MCF 10A (cell line): ENCODE results near the gene ADCY4. TPM values are rescaled to one million over a fixed set of nuclear protein-coding genes. Genes with fewer than 3 reads are reported as not detected.

Experiments
- BruUV-seq: library from RNA; stranded (reverse); fragments of 400-500 nt; replicated peaks from 2 replicates; lab custom pipeline; 2021; lab: Mats Ljungman, UMichigan
- CTCF ChIA-PET: fragments of 300-600 bp; sonication (Branson Sonifier 250); formaldehyde crosslinking; extraction: SDS; loops from one replicate; lab custom pipeline; 2021; ENCODE audit warnings: antibody characterized with exemption, inconsistent platforms; lab: Yijun Ruan, JAX
- POLR2A ChIA-PET: fragments of 300-600, 350-650 bp; sonication (Branson Sonifier 250); formaldehyde crosslinking; extraction: SDS; loops from one replicate; lab custom pipeline; 2020; ENCODE audit warnings: antibody characterized with exemption, inconsistent platforms; lab: Yijun Ruan, JAX
- DNase-seq: peaks from one replicate; pipeline ENCODE4 v3.0.0-alpha.2; 2018; ENCODE audit not compliant: unreplicated experiment
- H3K27ac Mint-ChIP-seq: one replicate; pipeline ENCODE4 v1.8.0; 2022; ENCODE audit warnings: mild to moderate bottlenecking, low read depth, mixed read lengths; ENCODE audit not compliant: unreplicated experiment
- H3K27me3 Mint-ChIP-seq: one replicate; pipeline ENCODE4 v1.8.0; 2022; ENCODE audit warnings: mixed read lengths; ENCODE audit not compliant: insufficient read depth, unreplicated experiment
- H3K36me3 Mint-ChIP-seq: one replicate; pipeline ENCODE4 v1.8.0; 2022; ENCODE audit warnings: mild to moderate bottlenecking, moderate library complexity, mixed read lengths; ENCODE audit not compliant: insufficient read depth, unreplicated experiment
- H3K4me1 Mint-ChIP-seq: one replicate; pipeline ENCODE4 v1.8.0; 2022; ENCODE audit warnings: mixed read lengths; ENCODE audit not compliant: insufficient read depth, unreplicated experiment
- H3K4me3 Mint-ChIP-seq: one replicate; pipeline ENCODE4 v1.8.0; 2022; ENCODE audit warnings: mild to moderate bottlenecking, moderate library complexity, mixed read lengths; ENCODE audit not compliant: unreplicated experiment
- H3K9me3 Mint-ChIP-seq: one replicate; pipeline ENCODE4 v1.8.0; 2022; ENCODE audit warnings: mixed read lengths; ENCODE audit not compliant: unreplicated experiment
- CTCF ChIP-seq: fragments of 200-600 bp; IDR thresholded peaks from one replicate; pipeline ENCODE4 v1.8.0; 2022; ENCODE audit warnings: antibody characterized with exemption, mild to moderate bottlenecking; ENCODE audit not compliant: unreplicated experiment
- intact Hi-C: fragments of 100-400 bp; cut with micrococcal nuclease; formaldehyde crosslinking; loops from 2 replicates; pipeline ENCODE4 v1.14.1; 2022
- total RNA-seq: library from RNA; stranded (reverse); gene quantifications from 2 replicates; pipeline ENCODE4 v1.2.3, GENCODE V29; 2022

Gene ADCY4
- total RNA-seq, 1 experiment from 2014 or later: not detected

- ChIA-PET POLR2A (interaction anchor here (0.7 kb wide), 1 partner anchor 70 kb away, joined by 3 read pairs; the partner anchor contains the start of gene LTB4R), CTCF (interaction anchor here (0.7 to 2.3 kb wide), 5 partner anchors 16 to 1834 kb away, joined by 3 to 7 read pairs (median 3); no protein-coding TSS in a partner anchor)
- Mint-ChIP-seq H3K9me3 (no peaks in the 10 kb centered on the region), H3K4me3 (no peak overlapping the region), H3K27ac (no peak overlapping the region), H3K27me3 (peaks cover 13% of the 10 kb centered on the region), H3K36me3 (no peaks in the 10 kb centered on the region), H3K4me1 (no peaks in the 10 kb centered on the region)
- no TSS peak for BruUV-seq
- no peak for DNase-seq
- no peak for TF ChIP-seq CTCF
- intact Hi-C loops: no loop called here
Observed at GRCh38 chr14:24381363-24382063, 46.6 kb upstream of the ADCY4 start.

GRCh38 chr14:24379907-24380730 is 45.2 kb upstream of the ADCY4 start:
- Mint-ChIP-seq H3K27me3 (peaks cover 13% of the 10 kb centered on the region), H3K27ac (no peak overlapping the region), H3K4me1 (no peaks in the 10 kb centered on the region), H3K4me3 (no peak overlapping the region), H3K36me3 (no peaks in the 10 kb centered on the region), H3K9me3 (no peaks in the 10 kb centered on the region)
- BruUV-seq: no TSS peak
- intact Hi-C loops: no loop called here
- TF ChIP-seq CTCF: no peak
- ChIA-PET CTCF (interaction anchor here (0.8 to 4.5 kb wide), 7 partner anchors 10 to 57 kb away, joined by 3 to 27 read pairs (median 3); partner anchors contain the start of genes ADCY4, KHNYN and NFATC4), POLR2A (interaction anchor here (1.1 to 3.1 kb wide), 6 partner anchors 9 to 49 kb away, joined by 3 to 12 read pairs (median 4); partner anchors contain the start of genes CBLN3 and KHNYN)
- DNase-seq: no peak

- no peaks in the 10 kb centered on the region for H3K9me3 Mint-ChIP-seq
- intact Hi-C loops: no loop called here
- BruUV-seq: no TSS peak
- peaks cover 8% of the 10 kb centered on the region for H3K27me3 Mint-ChIP-seq
- H3K4me3 Mint-ChIP-seq: no peak overlapping the region
- POLR2A ChIA-PET: interaction anchor here (0.9 to 3.1 kb wide), 6 partner anchors 17 to 50 kb away, joined by 3 to 12 read pairs (median 4); partner anchors contain the start of genes CBLN3 and KHNYN
- H3K36me3 Mint-ChIP-seq: no peaks in the 10 kb centered on the region
- CTCF ChIA-PET: interaction anchor here (0.6 to 4.5 kb wide), 11 partner anchors 11 to 141 kb away, joined by 3 to 27 read pairs (median 3); partner anchors contain the start of genes ADCY4, KHNYN and NFATC4
- no peak overlapping the region for H3K27ac Mint-ChIP-seq
- no peaks in the 10 kb centered on the region for H3K4me1 Mint-ChIP-seq
- TF ChIP-seq CTCF: no peak
- no peak for DNase-seq
Observed at GRCh38 chr14:24378981-24379906, 44.4 kb upstream of the ADCY4 start.
